ENCODE results near the gene WRAP73.
A peak's percentile ranks its signal among the peaks of the same experiment; 100 is the strongest.

WRAP73 gene

GRCh38 chr1:3614755-3615742 lies 34.9 kb downstream of the WRAP73 start:
- FAIRE-seq: no peak

GRCh38 chr1:3612123-3612522 lies 37.8 kb downstream of the WRAP73 start:
- FAIRE-seq (no peak), DNase-seq (ENCODE audit: low spot score) (no peak)

More at GRCh38 chr1:3614755-3615742, 34.9 kb downstream of the WRAP73 start:
- DNase-seq (ENCODE audit: low spot score): peak; percentile 23

GRCh38 chr1:3611170-3612019 lies 38.5 kb downstream of the WRAP73 start, which contains the start of gene MEGF6:
MEGF6 (minus strand) TSS chr1:3611508; CDS start chr1:3611268, 240 bp downstream.
- no peak for FAIRE-seq
- DNase-seq (ENCODE audit: low spot score): no peak

GRCh38 chr1:3610527-3611169 lies 39.3 kb downstream of the WRAP73 start:
- DNase-seq (ENCODE audit: low spot score): no peak
- FAIRE-seq: no peak

GRCh38 chr1:3609769-3610526 lies 40.0 kb downstream of the WRAP73 start:
- FAIRE-seq: no peak
- no peak for DNase-seq (ENCODE audit: low spot score)

- DNase-seq (ENCODE audit: low spot score) (no peak), FAIRE-seq (no peak)
These were observed 40.7 kb downstream of the WRAP73 start for GRCh38 chr1:3609016-3609768.

- no peak for FAIRE-seq
These were observed 41.7 kb downstream of the WRAP73 start for GRCh38 chr1:3608154-3608553.

GRCh38 chr1:3607703-3608065 lies 42.2 kb downstream of the WRAP73 start:
- FAIRE-seq: no peak
- DNase-seq (ENCODE audit: low spot score): no peak

More at GRCh38 chr1:3608154-3608553, 41.7 kb downstream of the WRAP73 start:
- no peak for DNase-seq (ENCODE audit: low spot score)

- FAIRE-seq (no peak), DNase-seq (ENCODE audit: low spot score) (no peak)
These were observed 42.9 kb downstream of the WRAP73 start for GRCh38 chr1:3606779-3607702.

GRCh38 chr1:3604997-3605823 lies 44.7 kb downstream of the WRAP73 start:
- no peak for DNase-seq (ENCODE audit: low spot score)
- peak; percentile 83 for FAIRE-seq

GRCh38 chr1:3604468-3604974 lies 45.4 kb downstream of the WRAP73 start:
- FAIRE-seq: no peak

GRCh38 chr1:3603571-3604467 lies 46.1 kb downstream of the WRAP73 start:
- DNase-seq (ENCODE audit: low spot score) (no peak), FAIRE-seq (no peak)

More at GRCh38 chr1:3604468-3604974, 45.4 kb downstream of the WRAP73 start:
- DNase-seq (ENCODE audit: low spot score): no peak

- no peak for FAIRE-seq
- no peak for DNase-seq (ENCODE audit: low spot score)
These were observed 46.7 kb downstream of the WRAP73 start for GRCh38 chr1:3603156-3603555.

GRCh38 chr1:3602375-3602774 lies 47.5 kb downstream of the WRAP73 start:
- DNase-seq (ENCODE audit: low spot score): no peak

GRCh38 chr1:3601743-3602142 lies 48.2 kb downstream of the WRAP73 start:
- no peak for FAIRE-seq
- DNase-seq (ENCODE audit: low spot score): no peak

More at GRCh38 chr1:3602375-3602774, 47.5 kb downstream of the WRAP73 start:
- FAIRE-seq: no peak

GRCh38 chr1:3600354-3600753 lies 49.5 kb downstream of the WRAP73 start:
- no peak for FAIRE-seq
- DNase-seq (ENCODE audit: low spot score): no peak

- DNase-seq (ENCODE audit: low spot score) (no peak), FAIRE-seq (no peak)
These were observed 50.1 kb downstream of the WRAP73 start for GRCh38 chr1:3599816-3600215.

Measured in urothelium cell line (cell line).